T-helper 1 cell (primary cell): ENCODE results near the gene MED7.

Experiments
- DNase-seq, 5 donors: peaks; one replicate each; pipeline ENCODE4 v3.0.0-alpha.2; 2012 to 2020

The MED7 gene

DNA sequence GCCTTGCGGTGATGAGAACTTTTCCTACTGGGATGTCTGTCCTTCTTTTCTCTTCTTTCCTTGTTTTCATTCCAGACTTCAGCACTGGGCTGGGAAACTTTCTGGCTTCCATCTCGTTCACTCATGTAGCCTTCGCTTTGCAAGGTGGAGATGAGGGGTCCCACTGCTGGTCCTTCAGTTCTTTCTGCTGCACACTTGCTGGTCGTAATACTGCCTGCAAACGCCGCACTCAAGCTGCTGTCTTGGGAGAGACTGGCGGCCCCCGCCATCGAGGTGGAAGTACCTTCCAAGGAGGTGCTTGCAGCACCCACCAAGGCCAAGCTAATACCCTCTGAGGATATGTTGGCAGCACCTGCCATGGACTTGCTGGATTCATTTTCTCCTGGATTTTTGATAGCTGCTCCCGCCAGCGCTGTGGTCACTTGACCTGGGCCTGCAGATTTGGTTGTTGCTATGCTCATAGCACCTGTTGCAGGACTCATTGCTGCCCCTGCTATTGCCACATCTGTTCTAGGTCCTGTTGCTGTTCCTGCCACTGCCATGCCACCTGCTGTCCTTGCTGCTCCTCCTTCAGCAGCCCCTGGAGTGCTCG is 20.4 kb upstream of the MED7 start:
- DNase-seq = no peak

DNA sequence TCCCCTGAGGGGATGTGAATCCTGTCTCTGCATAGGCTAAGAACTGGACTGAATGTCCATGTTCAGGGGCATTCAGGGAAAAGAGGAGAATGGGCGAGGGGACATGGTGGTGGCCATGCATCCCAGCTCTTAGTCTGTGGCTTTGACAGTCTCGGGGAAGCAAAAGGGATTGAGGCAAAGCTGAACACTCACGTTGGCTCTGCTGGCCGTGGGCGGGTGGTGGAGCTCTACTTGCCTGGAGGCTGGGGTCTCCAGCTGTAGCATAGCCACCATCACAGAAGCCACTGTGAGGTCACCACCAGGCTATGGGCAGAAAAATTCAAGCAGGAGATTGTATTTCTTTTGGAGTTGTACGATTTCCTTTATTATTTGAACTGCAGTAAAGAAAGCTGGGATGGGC is 19.3 kb upstream of the MED7 start:
- no peak for DNase-seq

DNA sequence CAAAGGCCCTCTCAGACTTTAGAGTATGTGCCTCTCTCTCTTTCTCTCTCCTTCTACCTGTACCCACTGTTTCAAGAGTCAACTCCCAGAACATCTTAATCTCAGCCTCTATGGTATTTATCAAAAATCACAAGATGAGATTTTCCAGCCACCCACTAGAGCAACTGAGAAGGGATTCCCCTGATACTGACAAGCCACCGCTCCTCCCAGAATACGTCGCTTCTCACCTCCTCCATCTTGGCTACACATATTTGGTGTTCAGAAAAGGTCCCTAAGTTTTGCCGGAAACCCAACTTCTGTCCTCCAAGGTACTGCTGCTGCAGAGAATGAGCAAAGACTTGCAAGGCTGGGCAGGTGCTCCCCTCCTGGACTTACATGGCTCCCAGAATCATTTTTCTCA is 17.3 kb upstream of the MED7 start:
- peak in 4 of 5 donors; percentile 28 to 68 (median 40) for DNase-seq

DNA sequence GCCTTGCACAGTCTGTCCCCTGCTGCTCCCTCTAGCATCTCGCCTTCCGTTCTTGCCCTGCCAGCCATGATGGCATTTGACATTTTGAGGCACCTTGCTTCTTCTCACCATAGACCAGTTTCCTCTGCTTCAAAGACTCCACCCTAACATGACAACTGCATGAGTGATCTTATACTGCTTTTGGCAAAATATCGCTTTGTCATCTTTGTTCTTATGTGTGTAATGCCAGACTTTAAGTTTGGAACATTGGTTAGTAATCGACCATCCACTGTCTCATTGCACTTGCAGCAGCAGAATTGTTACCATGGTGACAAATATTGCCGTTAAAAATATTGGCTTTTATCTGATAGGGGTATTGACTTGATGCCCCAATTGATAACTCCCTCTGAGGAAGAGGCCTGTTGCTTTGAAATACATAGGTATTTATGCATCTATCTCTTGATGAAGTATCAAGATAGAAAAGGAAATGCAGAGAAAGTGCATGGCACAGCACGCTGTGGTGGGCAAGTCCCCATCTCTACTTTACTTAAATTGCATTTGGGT is 16.6 kb upstream of the MED7 start:
- peak in 3 of 5 donors; percentile 24 to 57 (median 28) for DNase-seq

DNA sequence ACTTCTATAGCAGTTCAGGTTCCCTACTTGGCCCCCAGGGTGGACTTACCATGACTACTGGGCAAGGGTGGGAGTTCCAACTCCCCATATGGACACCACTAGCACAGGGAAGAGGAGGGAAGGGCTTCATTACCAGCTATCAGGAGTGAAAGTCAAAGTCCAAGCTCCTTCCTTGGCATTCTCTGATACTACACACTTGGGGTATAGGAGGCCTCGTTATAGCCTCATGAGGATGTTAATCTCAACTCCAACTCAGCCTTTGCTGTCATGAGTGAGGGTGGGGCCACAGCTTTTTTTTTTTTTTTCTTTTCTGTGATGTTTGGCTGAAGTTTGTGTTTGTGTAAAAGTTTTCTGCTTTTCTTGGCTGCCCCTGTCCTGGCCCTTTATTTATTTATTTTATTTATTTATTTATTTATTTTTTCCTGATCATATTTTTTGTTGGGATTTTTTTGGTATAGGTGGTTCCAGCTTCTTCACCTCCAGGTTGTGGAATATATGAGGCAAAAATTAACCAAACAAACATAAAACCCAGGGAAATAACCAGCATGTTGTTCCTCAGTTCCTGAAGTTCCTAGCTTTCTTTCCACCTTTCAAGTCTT is 14.7 kb upstream of the MED7 start:
- DNase-seq = no peak

DNA sequence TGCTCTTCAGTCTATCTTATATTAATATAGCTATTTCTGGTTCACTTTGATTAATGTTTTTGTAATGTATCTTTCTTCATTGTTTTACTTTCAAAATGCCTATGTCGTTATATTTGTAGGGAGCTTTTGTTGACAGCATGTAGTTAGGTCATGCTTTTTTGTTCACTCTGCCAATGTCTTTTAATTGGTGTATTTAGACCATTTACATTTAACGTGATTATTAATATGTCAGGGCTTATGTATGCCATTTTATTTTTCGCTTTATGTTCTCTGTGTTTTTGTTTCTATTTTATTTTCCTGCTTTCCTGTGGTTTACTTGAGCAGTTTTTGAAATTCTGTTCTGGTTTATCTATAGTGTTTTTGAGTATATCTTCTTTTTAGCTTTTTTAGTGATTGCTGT is 12.6 kb upstream of the MED7 start:
- DNase-seq = no peak

DNA sequence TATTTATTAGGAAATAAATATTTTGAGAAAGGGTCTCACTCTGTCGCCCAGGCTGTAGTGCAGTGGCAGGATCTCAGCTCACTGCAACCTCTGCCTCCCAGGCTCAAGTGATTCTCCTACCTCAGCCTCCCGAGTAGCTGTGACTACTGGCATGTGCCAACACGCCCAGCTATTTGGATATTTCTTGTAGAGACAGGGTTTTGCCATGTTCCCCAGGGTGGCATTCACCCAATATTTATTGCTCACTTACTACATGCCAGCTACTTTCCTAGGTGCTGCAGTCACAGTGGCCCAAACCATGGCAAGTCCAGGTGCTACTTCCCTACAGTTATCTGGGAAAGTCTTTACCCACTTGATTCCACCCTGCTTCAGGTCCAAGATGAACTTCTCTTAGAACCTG is 8.3 kb upstream of the MED7 start:
- DNase-seq = no peak

DNA sequence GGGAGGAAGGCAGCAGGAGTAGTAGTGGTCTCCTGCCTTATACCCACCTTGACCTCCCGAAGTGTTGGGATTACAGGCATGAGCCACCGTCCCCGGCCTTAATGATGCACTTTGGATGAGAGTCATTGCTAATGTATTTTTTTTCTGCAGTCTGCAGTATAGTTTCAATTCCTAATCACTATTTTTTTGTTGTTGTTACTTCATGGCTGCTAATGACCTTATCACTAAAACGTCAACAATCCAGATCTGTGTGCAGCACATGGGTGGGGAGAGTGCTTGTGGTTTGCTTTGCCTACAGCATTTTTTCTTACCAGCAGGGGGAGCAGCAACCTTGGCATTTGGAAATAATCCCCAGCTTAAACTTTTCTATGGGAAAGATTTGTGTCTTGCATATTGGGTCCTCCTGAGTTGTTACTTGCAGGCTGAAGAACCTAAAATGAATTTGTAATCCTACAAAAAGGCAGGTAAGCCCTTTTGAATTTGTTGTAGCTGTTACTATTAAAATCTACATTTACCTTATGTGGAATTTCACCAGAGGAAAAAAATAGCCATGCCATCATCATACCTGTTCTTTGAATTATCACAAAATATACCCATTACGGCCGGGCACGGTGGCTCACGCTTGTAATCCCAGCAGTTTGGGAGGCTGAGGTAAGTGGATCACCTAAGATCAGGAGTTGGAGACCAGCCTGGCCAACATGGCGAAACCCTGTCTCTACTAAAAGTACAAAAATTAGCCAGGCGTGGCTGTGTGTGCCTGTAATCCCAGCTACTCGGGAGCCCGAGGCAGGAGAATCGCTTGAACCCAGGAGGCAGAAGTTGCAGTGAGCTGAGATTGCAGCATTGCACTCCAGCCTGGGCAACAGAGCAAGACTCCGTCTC is 6.3 kb upstream of the MED7 start:
- DNase-seq = peak; percentile 51 to 84 (median 72)

DNA sequence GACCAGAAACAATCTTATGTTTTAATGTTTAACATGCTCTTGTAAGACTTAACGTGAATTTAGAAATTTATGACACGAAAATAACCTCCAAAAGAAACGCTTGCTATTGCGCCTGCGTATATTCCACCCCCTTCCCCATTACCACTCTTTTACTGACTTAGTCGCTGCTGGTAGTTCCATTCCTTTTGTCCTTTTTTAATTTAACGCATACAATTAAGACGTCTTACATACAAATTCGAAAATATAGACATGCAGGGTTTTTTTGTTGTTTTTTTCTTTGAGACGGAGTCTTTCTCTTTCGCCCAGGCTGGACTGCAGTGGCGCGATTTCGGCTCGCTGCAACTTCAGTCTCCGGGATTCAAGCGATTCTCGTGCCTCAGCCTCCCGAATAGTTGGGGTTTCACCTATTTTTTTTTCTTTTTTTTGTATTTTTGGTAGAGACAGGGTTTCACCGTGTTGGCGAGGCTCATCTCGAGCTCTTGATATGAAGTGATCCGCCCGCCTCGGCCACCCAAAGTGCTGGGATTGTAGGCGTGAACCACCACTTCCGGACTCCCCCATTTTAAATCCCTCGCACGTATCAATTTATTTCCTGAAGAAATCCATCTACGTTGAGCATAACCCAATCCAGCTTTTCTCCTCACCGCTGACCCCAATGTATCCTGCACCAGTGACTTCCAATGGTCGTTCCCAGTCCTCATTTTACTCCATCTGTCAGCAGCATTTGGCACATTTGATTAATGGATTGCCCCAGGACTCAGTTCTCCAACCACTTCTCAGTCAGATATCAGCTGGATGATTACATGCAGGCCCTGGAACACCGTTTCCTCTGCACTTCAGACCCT is 684 bp upstream of the MED7 start:
- DNase-seq = peak in 4 of 5 donors; percentile 32 to 64 (median 48)

DNA sequence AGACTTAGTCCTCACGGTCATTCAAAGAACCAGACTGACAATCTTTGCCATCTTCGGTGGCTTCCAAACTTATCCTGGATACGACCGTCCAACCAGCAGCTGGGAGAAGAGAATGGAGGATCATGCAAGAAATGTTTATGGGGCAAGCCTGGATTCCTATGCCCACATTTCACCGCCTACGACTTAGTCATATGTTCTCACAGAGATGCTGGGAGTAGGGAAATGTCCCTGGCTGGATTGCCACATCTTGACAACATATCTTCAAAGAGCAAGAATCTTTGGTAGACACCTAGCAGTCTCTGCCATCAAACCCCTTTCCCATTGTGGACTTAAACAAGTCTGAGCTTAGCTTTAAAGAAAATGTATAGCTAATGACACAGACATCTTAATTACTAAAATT is 5.0 kb downstream of the MED7 start:
- DNase-seq = no peak

DNA sequence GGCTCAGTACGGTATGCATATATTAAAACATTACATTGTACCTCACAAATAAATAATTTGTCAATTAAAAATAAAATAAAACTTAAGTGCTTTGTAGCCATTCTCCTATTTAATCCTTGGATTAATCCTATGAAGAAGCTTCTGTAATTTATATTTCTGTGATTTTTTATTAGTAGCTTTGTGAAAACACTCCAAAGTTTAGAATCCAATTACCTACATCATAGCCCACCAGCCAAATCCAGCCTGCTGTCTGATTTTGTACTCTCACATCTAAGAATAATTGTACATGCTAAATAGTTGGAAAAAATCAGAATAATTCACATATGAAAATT is 10.4 kb downstream of the MED7 start:
- no peak for DNase-seq

DNA sequence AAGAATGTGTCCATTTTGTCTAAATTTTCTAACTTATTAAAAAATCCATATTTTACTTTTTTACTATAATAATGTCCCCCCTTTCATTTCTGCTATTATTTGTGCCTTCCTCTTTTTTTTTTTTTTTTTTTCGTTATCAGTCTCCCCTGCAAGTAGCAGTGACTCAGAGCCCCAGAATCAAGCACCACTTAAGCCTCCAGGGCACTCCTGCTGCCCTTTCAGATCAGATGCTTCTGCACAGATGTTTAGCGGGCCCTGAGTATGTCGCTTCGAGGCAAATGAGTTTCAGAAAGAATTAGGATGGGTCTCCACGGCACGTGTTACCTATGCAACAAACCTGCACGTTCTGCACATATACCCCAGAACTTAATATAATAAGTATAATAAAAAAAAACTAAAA is 11.7 kb downstream of the MED7 start:
- no peak for DNase-seq

DNA sequence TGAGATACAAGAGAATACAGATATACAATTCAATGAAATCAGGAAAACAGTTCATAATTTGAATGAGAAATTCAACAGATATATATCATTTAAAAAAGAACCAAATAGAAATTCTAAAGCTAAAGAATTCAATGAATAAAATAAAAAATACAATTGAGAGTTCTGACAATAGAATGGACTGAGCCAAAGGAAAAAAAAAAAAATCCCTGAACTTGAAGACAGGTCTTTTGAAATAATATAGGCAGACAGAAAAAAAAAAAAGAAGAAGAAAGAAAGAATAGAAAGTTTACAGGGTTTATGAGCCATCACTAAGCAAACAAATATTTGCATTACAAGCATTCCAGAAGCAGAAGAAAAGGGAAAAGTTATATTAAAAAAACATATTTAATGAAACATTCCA is 21.0 kb downstream of the MED7 start:
- DNase-seq = no peak

DNA sequence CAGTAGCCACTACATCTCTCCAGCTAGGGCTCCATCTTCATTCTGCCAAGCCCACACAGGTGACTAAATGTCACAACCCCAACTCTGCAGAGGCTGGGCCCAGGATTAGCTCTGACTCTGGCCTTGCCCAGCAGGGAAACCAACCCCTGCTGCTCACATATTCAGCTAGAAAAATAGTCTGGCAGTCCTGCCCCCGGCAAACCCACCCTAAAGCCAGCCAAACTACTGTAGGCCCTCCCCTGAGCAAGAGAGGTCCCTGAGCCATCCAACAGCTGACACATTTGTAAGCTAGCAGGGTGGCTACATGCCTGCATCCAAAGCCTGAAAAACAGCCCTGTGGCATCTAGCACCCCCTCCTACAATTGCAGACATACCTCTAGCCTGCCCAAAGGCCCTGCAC is 22.6 kb downstream of the MED7 start:
- no peak for DNase-seq

DNA sequence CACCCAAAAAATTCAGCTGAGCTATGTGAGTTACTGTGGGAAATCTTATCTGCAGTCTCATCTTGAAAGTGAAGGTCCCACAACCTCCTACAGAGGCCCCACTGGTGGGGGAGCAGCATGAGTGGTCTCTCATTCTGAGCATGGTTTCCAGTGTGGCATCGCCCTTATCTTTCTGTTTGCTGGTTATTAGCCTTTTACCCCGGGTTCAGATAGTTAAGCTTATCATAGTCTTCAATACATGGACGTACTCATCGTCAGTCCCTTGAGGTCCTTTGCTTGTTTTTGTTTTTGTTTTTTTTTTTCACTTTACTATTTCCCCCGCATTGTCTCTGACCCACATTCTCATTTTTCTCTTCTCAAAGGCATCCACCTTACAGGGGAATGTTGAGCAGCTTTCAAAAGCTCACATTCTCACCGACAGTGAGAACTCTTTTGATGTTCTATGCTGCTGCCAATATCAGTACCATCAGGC is 26.1 kb downstream of the MED7 start:
- no peak for DNase-seq

DNA sequence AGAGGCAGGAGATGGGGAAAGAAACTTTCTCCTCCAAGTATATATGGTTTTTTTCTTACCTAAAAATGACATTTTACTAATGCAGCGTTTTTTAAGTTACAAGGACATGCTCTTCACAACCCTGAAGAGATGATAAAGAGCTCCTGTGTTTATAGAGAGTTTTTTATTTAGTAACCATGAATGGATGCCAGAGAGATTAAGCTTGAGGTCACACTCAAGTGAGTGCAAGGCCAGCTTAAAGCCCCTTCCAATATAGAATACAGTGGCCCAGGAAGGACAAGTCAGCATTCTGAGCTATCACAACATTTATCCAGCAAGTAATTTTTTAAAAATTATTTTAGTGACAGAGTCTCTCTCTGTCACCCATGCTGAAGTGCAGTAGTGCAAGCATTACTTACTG is 27.2 kb downstream of the MED7 start:
- no peak for DNase-seq

DNA sequence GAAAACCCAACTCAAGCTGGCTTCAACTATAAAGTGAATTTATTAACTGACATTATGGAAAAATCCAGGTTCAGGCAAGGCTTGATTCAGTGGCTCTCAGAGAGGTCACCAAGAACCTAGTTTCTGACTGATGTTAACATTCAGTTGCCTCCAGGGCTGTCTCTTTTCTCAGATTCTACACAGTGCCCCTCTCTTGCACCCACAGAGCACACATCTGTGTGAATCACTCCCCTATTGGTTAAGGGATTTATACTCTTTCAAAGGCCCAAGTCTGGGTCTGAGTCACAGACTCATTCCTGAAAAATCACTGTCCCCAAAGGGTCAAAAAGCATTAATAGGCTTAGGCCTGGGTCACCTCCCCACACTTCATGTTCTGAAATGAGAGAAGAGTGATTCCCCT is 27.7 kb downstream of the MED7 start:
- DNase-seq = no peak

DNA sequence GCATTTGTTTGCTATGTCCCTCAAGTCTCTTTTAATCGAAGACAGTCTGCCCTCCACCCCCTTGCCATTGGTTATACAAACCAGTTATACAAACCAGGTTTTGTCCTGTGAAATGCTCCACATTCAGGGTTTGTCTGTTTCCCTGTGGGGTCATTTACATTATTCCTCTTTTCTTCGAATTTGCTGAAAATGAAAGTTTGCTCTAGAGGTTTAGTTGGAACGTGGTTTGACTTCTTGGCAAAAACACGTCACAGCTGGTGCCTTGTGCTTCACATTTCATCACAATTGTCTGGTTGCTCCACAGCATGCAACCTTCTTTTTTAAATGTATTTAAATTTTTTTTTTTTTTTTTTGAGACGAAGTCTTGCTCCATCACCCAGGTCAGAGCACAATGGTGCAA is 29.7 kb downstream of the MED7 start:
- DNase-seq = peak in 1 of 5 donors; percentile 65

DNA sequence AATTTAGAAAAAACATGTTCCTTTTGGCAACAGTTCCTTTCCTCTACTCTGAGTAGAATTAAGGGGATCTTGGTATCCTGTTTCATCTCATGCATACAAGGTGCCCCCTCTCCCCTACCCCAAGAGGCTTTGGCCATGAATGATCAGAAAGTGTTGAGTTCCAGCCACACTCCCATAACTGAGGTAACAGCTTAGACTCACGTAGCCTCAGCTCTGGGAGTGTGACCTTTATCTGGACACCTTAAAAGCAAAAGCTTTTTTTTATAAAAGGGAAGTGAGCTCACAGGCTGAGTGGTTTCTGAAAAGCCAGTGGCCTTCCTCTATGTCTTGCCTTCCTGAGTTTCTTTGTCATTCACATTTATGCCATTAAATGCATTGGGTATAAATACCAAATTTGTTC is 32.9 kb downstream of the MED7 start:
- peak in 1 of 5 donors; percentile 72 for DNase-seq

DNA sequence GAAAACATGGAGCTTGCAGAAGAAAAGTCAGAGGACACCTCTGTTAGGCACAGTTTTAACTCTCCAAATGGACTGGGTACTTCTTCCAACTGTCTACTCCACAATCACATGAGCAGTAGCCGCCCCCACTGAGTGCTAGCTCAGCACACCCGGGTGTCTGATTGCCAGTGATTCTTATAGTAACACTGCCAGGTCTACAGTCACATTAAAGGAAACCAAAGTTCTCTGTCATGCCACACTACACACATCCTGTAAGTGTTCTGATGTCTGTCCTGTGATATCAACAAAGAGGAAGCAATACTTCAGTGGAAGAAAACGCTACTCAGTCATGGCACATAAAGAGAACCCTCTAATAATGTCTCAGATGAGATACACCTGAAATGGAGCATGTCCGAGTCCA is 33.7 kb downstream of the MED7 start, which contains the start of gene HAVCR2:
Gene HAVCR2, minus strand, starts transcription at position 69 of the 400 bp plus-strand sequence. Its CDS starts 61 bp downstream, at position 8.
- DNase-seq = peak in 3 of 5 donors; percentile 10 to 88 (median 18)

DNA sequence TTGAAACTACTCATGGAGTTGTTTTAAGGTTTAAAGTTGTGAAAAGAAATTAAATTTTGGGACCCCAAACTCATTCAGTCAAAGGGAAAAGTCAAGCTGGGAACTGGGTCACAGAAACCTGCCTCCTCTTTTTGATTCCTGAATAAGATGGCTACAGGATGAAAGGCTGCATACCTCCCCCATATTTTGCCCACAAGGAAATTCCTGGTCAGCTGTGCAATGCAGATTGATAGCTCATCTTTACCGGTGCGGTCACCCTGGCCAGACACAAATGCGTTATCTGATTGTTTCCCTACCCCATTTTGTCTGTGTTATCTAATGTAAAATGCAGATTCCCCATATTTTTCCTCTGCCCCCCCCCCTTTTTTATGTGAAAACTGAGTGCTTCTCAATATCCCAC is 35.2 kb downstream of the MED7 start:
- DNase-seq = no peak

DNA sequence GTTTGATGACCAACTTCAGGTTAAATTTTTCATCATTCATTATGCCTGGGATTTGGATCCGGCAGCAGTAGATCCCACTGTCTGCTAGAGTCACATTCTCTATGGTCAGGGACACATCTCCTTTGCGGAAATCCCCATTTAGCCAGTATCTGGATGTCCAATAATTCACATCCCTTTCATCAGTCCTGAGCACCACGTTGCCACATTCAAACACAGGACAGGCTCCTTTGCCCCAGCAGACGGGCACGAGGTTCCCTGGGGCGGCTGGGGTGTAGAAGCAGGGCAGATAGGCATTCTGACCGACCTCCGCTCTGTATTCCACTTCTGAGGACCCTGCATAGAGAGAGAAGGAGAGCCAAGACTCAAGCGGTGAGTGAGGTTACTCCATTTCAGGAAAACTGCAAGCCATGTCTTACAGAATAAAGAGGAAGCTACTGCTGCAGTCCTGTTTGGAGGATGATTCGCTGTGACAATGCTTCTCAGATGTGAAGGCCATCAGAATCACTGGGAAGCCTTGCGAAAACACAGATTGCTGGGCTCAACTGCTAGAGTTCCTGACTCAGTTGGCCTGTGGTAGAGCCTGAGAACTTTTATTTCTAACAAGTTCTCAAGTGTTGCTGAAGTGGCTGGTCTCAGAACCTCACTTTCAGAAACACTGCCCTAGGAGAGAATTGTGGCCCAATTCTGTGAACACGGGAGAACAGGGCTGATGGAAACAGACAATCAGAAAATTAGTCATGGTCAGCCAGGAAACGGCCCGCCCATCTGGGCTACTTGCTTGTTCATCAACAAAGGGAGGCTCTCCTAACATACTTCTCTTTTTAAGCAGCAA is 35.8 kb downstream of the MED7 start:
- peak in 1 of 5 donors; percentile 56 for DNase-seq
